ENCODE data around the gene VPREB3.

The VPREB3 gene

DNA sequence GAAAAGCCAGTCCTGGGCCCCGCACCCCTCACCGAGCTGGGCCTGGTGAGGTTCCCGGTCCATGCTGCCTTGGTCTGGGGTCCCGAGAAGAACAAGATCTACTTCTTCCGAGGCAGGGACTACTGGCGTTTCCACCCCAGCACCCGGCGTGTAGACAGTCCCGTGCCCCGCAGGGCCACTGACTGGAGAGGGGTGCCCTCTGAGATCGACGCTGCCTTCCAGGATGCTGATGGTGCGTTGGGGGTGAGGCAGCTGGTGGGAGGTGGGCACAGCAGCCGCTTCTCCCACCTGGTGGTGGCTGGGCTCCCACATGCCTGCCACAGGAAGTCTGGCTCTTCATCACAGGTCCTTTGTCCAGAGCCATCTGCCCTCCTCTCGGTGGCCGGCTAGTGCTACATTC, 28.0 kb upstream of the VPREB3 start:
- no peak for DNase-seq

DNA sequence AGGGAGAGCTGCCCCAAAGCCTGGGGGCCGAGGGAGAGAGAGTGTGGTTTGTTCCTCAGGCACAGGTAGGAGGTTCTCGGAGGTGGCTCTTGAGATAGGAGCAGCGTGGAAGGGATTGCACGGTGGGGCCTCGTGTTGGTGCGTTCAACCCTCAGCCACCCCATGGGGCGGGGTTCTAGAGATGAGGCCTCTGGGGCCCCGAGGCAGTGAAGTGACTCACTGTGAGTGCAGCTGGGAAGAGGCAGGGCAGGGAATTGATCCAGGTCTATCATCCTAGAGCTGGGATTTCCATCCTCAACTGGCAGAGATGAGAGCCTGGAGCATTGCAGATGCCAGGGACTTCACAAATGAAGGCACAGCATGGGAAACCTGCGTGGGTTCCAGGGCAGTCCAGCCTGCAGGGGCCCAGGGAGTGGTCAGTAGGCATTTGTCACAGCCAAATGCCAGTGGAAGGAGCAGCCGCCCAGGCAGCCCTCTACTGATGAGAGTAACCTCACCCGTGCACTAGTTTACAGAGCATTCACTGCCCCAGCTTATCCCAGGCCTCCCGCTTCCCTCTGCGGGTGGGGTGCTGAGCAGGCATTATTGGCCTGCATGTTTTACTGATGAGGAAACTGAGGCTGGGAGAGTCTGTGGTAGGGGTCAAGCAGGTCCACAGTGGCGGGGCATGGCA, 27.4 kb upstream of the VPREB3 start:
- no peak for DNase-seq

DNA sequence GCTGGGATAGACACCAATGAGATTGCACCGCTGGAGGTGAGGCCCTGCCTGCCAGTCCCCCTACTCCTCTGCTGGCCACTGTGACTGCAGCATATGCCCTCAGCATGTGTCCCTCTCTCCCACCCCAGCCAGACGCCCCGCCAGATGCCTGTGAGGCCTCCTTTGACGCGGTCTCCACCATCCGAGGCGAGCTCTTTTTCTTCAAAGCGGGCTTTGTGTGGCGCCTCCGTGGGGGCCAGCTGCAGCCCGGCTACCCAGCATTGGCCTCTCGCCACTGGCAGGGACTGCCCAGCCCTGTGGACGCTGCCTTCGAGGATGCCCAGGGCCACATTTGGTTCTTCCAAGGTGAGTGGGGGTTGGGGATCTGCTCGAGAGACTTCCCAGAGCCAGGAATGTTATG, 26.8 kb upstream of the VPREB3 start:
- DNase-seq: no peak

DNA sequence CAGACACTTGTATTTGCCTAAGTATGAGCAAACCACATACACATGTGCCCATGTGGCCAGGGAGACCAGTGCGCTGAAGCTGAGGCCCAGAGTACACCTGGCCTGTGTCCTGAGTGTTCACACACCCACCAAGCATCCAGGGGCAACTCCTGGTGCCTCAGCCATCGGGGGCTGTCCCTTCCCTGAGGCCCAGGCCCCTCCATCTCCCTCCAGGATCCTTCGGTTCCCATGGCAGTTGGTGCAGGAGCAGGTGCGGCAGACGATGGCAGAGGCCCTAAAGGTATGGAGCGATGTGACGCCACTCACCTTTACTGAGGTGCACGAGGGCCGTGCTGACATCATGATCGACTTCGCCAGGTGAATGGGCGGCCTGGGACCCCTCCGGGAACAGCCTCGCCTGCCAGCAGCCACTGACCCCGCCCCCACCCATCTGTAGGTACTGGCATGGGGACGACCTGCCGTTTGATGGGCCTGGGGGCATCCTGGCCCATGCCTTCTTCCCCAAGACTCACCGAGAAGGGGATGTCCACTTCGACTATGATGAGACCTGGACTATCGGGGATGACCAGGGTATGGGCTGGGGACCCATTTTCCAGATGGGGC, 26.0 kb upstream of the VPREB3 start:
- DNase-seq: no peak

DNA sequence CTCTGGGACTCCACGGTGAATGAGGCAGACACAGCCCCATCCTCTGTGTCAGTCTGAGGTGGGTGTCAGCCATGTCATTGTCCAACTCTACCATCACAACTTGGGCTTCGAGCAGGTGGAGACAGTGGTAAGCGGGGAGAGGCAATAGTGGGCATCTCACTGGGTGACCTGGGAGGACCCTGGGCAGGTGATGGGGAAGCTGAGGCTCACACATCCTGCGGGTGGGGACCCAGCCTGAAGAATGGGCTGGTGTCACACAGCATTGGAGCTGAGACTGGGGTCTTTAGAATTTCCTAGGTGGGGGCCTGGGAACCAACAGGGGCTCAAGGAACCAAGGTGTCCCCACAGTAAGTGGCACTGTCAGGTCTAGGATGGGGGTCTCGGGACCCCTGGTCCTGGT, 25.5 kb upstream of the VPREB3 start:
- no peak for DNase-seq

DNA sequence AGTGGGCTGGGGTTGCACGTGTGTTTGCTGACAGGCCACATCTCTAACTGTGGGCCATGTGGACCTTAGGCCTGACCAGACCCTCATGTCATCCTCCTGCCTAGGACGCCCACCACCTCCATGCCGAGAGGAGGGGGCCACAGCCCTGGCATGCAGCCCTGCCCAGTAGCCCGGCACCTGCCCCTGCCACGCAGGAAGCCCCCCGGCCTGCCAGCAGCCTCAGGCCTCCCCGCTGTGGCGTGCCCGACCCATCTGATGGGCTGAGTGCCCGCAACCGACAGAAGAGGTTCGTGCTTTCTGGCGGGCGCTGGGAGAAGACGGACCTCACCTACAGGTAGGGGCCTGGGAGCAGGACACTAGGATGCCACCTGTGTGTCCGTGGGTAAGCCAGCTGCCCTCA, 24.9 kb upstream of the VPREB3 start:
- no peak for DNase-seq

DNA sequence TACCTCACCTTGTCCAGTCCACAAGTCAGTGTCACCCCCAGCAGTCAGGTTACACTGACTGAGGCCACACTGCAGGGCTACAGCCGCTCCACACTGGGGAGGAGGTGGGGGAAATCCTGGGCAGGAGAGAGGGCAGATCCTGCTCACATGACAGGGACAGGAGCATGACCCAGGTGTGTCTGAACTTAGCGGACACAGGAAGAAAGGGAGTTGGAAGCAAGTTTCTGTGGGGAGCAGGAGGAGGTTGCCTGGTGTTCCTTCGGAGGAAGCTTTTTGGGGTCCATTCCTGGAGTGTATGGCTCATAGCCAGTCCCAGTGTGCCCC, 24.3 kb upstream of the VPREB3 start:
- DNase-seq: no peak

DNA sequence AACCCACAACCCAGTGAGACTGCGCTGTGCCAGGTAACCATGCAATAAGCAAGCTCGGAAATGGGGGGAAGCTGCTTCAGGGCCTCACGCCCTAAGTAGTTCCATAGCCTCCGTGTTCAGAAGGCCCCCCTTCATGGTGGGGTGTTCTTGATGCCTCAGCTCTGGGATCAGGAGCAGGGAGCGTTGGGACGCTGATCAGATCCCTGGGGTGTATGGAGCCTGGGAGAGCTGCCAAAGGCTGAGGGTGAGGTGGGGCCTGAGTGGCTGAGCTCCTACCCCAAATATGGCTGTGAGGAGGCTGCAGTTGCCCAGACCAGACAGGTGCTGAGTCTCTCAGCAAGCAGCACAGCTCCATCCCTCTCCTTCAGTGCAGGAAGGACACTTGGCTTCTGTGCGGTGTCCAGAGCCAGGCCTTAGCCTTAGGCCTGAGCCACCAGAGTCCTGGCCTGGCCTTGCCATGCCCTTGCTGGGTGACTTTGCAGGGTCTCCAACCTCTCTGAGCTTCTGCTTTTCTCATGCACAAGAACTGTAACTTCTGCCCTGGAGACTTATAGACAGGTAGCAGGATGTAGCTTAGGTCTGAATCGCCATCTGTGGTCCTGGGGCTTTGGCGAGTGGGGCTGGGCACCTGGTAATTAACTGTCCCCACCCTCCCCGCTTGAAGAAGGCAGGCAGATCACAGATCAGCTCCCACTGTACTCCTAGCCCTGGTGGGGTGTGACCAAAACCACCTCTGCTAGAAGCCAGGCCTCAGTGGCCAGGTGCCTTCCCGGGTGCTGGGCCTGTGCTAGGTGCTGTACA, 23.8 kb upstream of the VPREB3 start:
- no peak for DNase-seq

DNA sequence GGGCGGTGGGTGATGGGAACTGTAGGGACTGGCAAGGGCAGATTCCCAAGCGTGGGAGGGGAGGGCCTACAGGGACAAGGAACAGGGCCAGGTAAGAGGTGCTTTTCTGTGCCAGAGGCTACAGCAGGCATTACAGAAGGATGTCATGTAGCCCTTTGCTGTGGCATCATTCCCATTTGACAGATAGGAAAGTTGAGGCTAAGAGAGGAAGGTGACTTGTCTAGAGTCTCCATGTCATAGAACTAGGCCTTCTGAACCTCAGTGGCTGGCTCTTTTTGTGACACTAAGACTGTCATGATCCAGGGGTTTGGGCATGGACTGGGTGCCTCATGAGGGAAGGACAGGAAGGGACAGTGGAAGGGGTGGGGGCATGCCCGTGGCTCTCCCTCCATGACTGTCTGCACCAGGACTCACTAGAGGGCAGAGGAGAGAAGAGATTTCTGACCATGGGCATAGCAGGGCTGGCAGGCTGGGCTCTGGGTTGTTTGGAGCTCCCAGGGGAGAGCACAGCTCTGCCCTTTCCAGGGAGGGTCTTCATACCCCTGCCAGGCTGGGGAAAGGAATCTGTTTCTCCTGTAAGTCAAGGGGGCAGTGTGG, 21.7 kb upstream of the VPREB3 start:
- no peak for DNase-seq

DNA sequence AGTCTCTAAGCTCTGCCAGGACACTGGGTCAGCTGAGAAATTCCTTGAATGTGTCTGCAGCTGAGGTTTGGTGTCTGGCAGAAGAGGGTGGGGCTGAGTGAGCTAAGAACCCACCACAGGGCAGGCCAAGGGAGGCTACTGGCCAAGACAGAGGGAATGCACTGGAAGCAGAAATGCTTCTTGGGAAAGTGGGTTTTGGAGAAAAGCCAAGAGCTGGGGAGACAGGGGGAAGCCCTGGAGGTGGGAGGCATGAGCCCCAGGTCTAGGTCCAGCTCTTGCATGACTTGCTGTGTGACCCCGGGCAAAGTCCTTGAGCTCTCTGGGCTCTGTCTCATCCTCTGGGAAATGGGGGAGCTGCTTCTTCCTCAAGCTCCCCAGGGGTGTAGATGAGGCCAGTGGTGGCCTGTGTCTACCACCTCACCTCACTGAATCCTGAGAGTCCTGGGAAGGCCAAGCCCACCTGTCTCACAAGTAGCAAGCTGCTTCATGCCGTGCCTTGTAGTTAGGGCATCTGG, 20.8 kb upstream of the VPREB3 start:
- no peak for DNase-seq

DNA sequence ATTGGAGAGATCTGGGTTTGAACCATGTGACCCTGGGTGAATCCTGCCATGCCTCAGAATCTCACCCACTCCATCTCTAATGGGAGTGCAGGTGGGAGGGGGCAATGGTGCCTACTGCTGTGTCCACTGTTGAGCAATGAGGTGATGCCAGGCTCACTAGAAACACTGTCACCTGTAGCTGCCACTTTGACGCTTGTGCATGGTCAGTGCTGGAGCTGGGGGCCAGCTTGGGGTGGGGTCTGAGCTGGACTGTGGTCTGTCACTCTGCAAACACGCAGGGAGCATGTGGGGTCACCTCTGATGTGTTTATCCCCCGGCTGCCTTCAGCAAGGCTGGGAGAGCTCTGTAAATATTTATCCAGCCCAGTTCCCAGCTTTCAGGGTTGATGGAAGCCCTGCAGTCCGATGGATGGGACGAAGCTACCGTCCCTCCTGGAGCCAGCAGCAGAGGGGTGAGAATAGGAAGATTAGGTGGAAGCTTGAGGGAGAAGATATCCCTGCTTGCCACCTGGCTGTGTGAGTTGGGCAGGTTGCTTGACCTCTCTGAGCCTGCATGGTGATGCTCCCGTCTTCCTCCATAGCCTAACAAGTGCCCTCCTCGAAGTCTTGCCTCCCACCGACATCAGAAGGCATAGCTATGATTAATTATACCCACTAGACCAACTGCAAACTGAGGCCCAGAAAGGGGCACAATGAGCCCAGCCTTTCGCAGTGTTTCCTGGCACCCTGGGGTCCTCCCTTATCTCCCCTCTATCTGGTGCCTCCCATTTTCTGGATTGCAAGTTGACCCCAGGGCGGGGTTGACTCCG, 20.1 kb upstream of the VPREB3 start:
- DNase-seq: no peak

DNA sequence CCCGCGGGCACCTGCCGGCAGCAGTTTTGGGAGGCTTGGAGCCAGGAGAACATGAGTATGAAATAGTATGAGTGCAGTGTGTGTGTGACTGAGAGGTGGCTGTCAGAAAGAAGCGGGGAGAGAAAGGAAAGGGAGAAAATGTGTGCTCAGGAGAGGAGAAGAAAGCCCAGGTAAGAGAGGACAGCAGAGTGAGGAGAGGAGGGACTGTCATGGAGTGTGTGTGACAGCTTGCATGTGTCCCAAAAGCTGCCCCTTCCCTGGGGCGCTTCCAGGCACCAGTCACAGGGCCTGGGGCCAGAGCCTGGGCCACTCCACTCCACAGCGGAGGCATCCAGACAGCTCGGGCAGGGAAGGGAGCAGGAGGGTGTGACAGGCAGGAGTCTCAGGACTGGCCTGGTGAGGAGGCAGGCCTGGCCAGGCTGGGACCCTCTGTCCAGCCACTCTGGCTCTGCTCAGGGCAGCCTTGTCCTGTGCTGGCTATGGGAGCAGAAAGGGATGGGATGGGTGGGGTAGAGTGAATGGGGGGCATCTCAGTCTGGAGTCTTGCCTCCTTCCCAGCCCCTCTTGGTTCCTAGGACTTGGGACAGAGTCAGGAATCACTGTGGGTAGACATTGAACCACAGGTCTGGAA, 19.4 kb upstream of the VPREB3 start:
- no peak for DNase-seq

DNA sequence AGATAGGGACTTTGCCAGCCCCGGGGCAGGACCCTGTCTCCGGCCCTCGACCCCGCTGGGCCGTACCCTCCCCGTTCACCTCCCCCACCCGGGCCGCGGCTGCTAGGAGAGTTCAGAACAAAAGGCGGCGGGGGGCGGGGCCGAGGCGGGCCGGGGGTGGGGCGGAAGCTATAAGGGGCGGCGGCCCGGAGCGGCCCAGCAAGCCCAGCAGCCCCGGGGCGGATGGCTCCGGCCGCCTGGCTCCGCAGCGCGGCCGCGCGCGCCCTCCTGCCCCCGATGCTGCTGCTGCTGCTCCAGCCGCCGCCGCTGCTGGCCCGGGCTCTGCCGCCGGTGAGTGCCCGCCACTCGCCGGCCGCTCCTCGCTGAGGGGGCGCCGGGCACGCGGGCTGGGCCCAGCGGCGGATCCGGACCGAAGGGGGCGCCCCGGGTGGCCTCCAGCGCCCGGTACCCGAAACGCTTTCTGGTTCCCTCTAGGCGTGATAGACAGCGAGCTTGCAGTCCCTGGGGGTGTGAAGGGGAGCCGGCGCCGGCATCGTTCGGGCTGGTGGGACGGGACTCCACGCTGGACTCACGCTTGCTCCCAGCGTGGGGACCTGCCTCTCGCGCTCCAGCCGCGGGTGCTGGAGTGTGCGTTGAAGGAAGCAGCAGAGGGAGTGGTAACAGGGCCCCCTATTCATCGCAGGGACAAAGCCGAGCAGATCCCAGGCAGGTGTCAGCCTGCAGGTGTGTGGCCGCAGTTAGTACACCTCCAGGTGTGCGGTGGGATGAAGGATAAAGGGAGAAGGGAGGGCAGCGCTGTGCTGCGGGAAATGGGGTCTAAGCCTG, 18.6 kb upstream of the VPREB3 start, which contains the start of gene MMP11:
TSS of gene MMP11 (plus strand) at position 201 of the 825 bp plus-strand sequence. CDS start at position 223, 22 bp downstream.
- peak; percentile 70 for DNase-seq

DNA sequence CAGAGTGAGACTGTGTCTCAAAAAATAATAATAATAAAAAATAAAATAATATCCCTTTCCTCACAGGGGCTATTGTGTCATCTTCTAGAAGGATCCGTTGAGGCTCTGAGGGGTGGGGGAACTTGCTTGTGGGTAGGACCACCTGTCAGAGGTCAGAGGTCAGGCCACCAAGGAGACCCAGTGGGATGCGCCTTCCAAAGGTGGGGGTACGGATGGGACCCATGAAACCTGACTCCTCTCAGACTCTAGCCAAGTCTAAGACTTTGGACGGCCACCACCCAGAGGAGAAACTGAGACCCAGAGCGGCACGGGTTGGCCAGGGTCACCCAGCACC, 18.1 kb upstream of the VPREB3 start:
- no peak for DNase-seq

DNA sequence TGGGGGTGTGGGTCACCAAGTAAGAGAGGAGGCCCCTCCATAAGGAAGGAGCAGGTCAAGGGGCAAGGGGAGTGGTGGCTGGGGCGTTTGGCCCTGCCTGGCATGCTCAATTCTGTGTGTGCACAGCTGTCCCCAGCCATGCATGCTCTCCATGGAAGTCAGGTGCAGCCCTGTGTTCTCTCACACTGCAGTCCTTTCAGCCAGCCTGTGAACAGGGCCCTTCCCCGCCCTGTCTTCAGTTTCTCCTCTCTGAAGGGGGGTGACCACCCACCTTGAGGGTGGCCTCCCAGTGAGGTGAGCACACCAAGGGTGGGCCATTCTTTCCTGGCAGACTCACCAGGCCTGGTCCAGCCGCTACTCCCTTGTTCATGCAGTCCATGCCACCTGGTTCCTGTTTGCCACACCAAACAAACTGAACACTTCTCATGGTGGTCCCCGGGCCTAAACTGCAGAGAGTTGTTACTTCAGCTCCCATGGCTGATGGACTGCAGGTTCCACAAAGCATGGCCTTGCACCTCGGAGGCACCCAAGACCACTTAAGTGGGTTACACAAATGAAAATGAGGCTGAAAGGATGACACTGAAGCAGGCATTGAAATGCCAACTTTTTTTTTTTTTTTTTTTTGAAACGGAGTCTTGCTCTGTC, 15.2 kb upstream of the VPREB3 start:
- no peak for DNase-seq

DNA sequence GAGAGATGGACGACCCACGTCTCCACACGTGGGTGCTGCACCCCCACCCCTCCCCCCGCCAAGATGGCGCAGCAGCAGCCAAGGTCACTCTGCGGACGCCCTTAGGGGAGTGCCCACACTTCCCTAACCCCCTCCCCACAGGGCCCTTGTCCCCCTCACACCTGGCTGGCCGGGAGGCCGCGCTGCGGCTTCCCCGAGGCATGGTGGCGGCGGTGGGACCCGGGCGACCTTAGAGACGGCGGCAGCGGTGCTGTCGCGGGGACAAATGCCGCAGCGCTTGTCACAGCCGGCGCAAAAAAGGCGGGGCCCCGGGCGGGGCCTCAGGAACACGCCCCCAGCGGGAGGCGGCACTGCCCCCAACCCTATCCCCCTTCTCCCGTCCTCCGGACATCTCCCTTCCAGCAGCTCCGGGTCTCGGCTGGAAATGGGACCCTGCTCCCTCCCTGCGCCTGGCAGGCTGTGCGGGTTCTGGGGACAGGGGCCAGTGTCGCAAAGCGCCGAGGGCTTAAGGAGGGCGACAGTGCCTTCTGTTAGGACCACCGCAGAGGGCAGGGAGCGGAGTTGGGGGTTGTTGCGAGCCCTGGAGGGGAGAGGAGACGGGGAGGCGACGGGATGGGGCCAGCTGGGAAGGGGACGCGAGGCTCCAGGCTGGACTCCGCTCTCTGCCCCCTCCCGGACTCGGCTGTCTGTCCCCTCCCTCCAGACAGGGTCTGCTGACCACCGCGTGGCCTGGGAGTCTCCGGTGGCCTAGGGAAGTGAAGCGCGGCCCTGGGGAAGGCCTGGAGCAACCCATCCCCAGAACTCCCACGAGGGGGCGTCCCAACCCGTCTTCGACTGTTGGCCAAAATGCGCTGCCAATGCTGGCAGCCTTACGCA, 13.7 kb upstream of the VPREB3 start, which contains the start of gene CHCHD10:
TSS of gene CHCHD10 (minus strand) at position 300 of the 876 bp plus-strand sequence. CDS start at position 202, 98 bp downstream.
- peak; percentile 87 for DNase-seq

DNA sequence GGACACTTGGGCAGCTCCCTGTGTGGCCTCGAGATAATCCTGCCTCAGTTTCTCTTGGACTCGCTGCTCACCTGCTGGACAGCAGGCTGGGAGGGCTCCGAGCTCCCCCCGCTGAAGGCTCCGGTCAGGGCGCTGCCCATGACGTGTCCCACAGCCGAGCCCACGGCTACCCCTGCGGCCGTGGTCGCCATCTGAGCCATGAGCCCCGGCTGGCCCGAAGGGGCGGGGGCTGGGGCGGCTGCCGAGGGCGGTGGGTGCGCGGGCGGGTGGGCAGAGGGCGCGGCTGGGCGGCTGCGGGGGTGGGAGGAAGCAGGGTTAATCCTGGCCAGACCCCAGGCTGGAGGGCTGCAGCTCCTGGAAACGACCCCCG, 13.1 kb upstream of the VPREB3 start:
- no peak for DNase-seq

DNA sequence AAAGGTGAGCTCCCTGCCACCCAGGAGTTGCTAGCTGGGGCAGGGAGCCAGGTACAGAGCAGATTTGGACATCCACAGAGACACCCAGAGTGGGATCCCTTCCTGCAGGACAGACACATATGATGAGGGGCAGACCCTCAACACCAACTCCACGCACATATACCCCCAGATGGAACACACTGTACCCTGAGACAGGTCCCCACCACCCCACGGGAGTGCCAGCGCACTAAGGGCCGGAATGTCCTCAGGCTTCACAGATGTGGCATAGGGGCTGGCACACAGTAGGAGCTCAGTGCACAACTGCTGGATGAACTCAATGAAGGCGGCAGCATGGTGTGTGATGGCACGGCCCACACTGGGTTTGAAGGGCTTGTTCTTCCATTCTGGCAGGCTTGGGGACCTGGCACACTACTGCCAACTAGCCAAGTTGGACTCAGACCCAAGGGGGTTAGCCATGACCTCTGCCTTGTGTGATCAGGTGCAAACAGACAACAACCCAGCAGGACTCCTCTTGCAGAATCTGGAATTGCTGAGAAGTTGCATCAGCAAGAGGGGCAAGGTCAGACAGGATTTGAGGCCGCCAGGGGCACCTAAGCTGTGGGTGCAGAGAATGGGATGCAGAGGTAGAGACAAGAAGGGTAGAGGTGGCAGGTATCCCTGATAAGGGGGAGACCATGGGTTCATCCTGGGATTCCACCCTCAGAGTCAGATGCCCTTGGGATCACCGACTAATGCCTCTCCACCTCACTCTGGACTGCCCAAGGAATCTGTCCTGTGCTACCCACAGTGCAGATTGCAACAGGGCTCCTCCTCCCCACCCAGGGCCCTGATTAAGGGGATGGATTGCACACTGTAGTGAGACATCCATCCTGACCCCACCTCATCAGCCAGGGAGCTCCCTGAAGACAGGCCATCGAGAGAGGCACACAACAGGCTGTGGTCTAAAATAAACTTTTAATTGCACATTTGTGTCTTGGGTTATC, 11.0 kb upstream of the VPREB3 start:
- DNase-seq: no peak

DNA sequence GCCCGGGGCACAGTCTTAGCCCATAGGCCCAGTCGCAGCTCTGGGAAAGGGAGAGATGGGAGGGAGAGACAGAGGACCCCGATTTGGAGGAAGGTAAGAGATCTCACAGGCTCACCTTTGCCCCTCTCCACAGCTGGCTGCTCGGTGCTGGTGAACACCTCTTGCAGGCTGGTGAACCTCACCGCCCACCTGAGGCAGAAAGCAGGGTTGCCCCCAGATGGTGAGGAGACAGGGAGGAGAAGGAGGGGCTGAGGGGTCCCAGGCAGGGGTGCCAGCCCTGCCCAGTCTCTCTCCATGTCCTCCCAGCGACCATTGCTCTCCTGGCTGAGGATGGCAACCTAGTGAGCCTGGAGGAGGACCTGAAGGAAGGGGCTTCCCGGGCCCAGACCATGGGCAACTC, 9.7 kb upstream of the VPREB3 start:
- DNase-seq: no peak

All from stimulated activated CD8-positive, alpha-beta memory T cell treated with anti-CD3 and anti-CD28 coated beads, Interleukin-4, amount 100 ng/mL, for 48 hours (primary cell).